ENCODE data around the gene LPCAT1. TPM values are rescaled to one million over a fixed set of nuclear protein-coding genes. Genes with fewer than 3 reads are reported as not detected.

The LPCAT1 gene
- total and polyA plus RNA-seq, 2 of the 13 experiments (the other 11 are each of a cell fraction or from before 2014, with no cell fraction given) = 29.8 to 90.6 TPM

GRCh38 chr5:1466631-1467265, 57.0 kb downstream of the LPCAT1 start:
- Histone ChIP-seq H3K9ac (ENCODE audit: insufficient read depth, low read depth, low read length) (no peak overlapping the region), H3K4me2 (ENCODE audit: low read depth, low read length) (no peak overlapping the region), H3K36me3 (replicated peaks in 1 of 2; ENCODE audit: control insufficient read depth in 1 of 2, insufficient read depth in 2 of 2, low read length in 2 of 2) (peaks cover 12 to 29% of the 10 kb centered on the region in 2 experiments; a peak in 4 of 5 replicates), H3K4me3 (replicated peaks in 1 of 3; ENCODE audit: insufficient read depth in 1 of 3, low read depth in 2 of 3, low read length in 3 of 3) (no peak overlapping the region), H3K79me2 (ENCODE audit: insufficient read depth, low read length) (no peaks in the 10 kb centered on the region), H3K4me1 (ENCODE audit: insufficient read depth, low read length) (peaks cover 21% of the 10 kb centered on the region), H2AFZ (ENCODE audit: low read length) (no peak overlapping the region), H3K27ac (ENCODE audit: extremely low read length, insufficient read depth, low read length) (no peak overlapping the region), H3K27me3 (ENCODE audit: control insufficient read depth in 1 of 2, insufficient read depth in 2 of 2, low read length in 2 of 2) (no peaks in the 10 kb centered on the region), H3K9me3 (ENCODE audit: low read length) (no peaks in the 10 kb centered on the region), H4K20me1 (ENCODE audit: insufficient read depth, low read length) (peaks cover 4% of the 10 kb centered on the region; the same call in 1 of the 2 replicates)
- intact Hi-C loops (cut with micrococcal nuclease; ENCODE audit: unreplicated experiment) (no loop called here), in situ Hi-C loops (cut with HindIII; ENCODE audit: extremely low pct_ligation_motif_present, low pct_unique_long_range_greater_than_20kb) (no loop called here)
- no peak for ATAC-seq
- no peak for DNase-seq (ENCODE audit: low spot score)
- ChIA-PET POLR2A (no interaction called here), CTCF (ENCODE audit: low intra/inter-chr PET ratio, low total read pairs) (no interaction called here)
- 97% methylated on average over 27 of the region's 37 CpGs for WGBS (ENCODE audit: low lambda C conversion rate)
- FAIRE-seq = no peak
- no TSS peak for BruUV-seq (replicated peaks)
- no peak for TF ChIP-seq PAXIP1 (CRISPR knock-in tag; conservative IDR thresholded peaks at IDR 0.05)
- TF ChIP-seq ZMAT3 (CRISPR knock-in tag; conservative IDR thresholded peaks at IDR 0.05) = no peak
- no peak for TF ChIP-seq ZNF614 (CRISPR knock-in tag; IDR thresholded peaks at IDR 0.05; ENCODE audit: borderline replicate concordance)
- TF ChIP-seq ZC3H13 (CRISPR knock-in tag; IDR thresholded peaks at IDR 0.05) = 0 out of 2 replicates have a peak, but pooled peaks have one; percentile 52
- peak; percentile 51 for TF ChIP-seq AGO2 (optimal IDR thresholded peaks at IDR 0.05; ENCODE audit: low read depth, low read length)

Measured in HepG2 (cell line).